OCI-LY7 (cell line): ENCODE results near the gene PSMC3IP.

ENCODE experiments used
- EZH2phosphoT487 ChIP-seq: fragments of 200-600 bp; sonication (generic); IDR thresholded peaks from 2 replicates; pipeline ENCODE4 v1.6.1; 2018; ENCODE audit warnings: low read depth, borderline replicate concordance, mild to moderate bottlenecking, mixed run types, antibody characterized with exemption, low read length, moderate library complexity, mixed read lengths
- TF ChIP-seq, protein P1 (sequence below): fragments of 200-600 bp; sonication (generic); conservative IDR thresholded peaks from 2 replicates; pipeline ENCODE4 v1.5.1; 2014; ENCODE audit warnings: mild to moderate bottlenecking, antibody characterized with exemption, low read length, moderate library complexity, mixed read lengths

DNA sequence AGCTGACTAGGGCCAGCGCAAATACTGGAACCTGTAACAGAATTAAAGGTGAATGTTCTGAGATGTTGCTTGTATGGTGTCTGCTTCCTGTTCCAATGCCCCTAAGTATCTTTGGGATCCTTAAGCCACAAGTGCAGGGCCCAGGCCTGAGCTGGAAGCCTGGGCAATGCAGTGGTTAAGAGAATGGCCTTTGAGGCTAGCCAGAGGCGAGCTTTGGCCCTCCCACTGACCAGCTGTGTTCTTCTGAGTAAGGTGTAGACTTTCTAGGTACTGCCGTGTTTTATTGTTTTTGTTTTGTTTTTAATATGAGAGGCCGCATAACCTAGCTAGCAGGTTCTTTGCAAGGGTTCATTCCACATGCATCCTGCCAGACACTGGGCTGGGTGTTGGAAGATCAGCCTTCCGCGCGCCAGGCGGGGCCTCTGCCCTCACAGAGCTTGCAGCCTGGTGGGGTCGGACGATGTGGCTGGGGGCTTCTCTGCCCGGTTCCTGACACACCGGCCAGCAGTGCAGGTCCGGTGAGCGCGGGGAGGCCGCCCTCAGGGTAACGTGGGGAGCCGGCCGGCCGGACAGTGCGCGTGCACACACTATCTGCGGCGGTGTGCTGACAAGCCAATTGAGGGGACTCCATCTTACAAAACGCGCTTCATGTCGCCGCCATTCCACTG is 11.2 kb downstream of the PSMC3IP start:
- TF ChIP-seq, protein P1, sequence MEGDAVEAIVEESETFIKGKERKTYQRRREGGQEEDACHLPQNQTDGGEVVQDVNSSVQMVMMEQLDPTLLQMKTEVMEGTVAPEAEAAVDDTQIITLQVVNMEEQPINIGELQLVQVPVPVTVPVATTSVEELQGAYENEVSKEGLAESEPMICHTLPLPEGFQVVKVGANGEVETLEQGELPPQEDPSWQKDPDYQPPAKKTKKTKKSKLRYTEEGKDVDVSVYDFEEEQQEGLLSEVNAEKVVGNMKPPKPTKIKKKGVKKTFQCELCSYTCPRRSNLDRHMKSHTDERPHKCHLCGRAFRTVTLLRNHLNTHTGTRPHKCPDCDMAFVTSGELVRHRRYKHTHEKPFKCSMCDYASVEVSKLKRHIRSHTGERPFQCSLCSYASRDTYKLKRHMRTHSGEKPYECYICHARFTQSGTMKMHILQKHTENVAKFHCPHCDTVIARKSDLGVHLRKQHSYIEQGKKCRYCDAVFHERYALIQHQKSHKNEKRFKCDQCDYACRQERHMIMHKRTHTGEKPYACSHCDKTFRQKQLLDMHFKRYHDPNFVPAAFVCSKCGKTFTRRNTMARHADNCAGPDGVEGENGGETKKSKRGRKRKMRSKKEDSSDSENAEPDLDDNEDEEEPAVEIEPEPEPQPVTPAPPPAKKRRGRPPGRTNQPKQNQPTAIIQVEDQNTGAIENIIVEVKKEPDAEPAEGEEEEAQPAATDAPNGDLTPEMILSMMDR, result no peak
- no peak for TF ChIP-seq EZH2phosphoT487
